SKM-1 (cell line): ENCODE results near the gene USP40.

ENCODE experiments used
- DNase-seq: peaks from one replicate; lab custom pipeline; 2025; ENCODE audit not compliant: unreplicated experiment; lab: John Stamatoyannopoulos, UW

The USP40 gene

GRCh38 chr2:233462826-233463470 lies 103.6 kb downstream of the USP40 start:
- no peak for DNase-seq

DNA sequence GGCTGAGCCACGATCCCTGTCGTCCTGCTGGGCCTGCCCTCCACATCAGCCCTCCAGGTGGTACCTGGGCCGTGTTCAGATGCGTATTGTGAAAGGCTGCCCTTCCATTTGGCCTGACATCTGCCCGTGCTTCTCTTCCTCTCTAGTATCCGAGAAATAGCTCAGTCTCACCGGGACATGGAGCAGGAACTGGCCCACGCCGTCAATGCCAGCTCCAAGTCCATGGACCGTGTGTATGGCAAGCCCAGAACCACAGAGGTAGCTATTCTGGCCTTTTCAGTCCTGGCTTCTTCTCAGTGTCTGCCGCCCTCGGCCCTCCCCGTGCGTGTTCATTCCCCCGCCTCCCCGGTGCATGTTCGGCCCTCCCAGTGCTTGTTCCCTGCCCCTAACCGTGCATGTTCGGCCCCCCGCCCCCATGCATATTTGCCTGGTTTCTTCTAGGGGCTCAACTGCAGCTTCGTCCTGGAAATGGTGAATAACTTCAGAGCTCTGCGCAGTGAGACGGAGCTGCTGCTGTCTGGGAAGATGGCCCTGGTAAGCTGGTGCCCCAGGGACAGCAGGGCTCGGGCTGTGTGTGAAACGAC lies 104.3 kb downstream of the USP40 start:
- DNase-seq: no peak

- DNase-seq: no peak
Observed at GRCh38 chr2:233461481-233461891, 105.1 kb downstream of the USP40 start.

GRCh38 chr2:233460726-233461441 lies 105.7 kb downstream of the USP40 start:
- DNase-seq: no peak

GRCh38 chr2:233459426-233459825 lies 107.2 kb downstream of the USP40 start:
- DNase-seq: no peak

- no peak for DNase-seq
Observed at GRCh38 chr2:233458826-233459225, 107.8 kb downstream of the USP40 start.

DNA sequence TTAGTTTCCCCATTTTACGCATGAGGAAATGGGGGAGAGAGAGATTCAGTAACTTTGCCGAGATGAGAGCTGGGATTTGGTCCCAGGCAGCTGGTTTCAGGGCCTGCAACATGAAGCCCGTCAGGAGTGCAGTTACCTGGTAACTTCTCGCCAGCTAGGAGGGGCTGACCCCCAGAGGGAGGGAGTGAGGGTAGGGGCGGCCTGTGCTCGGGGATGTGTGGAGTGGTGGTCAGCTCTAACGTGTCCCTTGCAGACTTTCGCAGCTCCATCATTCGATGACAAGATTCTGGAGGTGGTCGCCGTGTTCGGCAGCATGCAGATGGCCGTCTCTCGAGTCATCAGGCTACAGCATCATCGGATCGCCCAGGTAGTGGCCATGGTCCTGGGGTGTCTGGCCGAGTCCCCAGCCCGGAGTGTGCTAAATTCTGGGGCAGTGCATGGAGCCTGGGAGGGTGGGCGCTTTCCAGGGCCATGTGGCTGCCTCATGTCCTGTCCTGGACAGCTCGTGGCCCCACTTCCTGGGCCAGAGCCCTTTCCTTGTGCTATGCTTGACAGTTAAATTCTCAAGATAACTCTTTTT lies 108.5 kb downstream of the USP40 start:
- no peak for DNase-seq

DNA sequence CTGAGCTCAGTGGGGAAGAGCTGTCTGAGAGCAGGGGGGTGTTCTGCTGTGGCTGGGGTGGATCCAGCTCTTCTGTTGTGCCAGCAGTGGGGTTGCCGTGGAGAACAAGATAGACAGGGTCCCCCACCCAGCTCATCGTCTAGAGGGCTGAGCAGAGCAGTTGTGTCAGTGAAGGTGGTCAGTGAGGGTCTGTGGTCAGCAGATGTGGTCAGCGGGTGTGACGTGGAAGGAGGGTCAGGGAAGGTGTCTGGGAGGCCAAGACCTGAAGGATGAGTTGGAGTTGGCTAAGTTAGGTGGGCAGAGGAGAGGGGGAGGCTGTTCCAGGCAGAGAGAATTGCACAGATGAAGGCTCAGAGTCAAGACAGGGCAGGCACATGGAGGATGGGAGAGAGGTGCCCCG lies 109.2 kb downstream of the USP40 start:
- no peak for DNase-seq

DNA sequence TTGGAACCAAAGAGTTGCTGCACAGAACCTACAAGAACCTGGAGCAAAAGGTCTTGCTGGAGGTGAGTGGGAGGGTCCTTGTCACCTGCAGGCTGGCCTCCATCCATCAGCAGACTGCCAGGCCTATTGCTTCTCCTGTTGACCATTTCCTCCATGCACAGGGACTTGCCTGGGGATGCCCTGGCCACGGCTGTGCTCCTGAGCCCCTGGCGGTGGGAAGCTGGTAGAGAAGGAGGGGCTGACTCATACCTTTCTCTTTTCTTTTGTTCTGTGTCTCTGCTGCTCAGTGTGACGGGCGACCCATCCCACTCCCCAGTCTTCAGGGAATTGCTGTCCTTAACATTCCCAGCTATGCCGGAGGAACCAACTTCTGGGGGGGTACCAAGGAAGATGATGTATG lies 109.6 kb downstream of the USP40 start:
- no peak for DNase-seq

DNA sequence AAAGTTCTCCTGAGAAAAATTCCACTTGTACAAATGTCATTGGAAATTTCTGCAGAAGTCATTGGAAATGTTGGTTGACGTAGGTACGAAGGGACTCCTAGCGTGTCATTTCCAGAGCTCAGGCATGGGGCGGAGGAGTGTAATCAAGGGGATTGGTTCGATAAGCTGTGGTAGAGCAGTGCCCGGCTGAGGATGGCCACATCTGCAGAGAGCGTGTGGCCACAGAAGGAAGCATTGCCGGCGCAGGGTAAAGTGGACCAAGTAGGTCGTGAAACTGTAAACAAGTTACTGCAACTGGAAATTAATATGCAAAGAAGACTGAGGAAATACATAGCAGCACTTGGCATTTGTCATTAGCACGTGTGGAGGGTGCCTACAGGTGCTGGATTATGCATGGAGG lies 110.5 kb downstream of the USP40 start:
- no peak for DNase-seq

GRCh38 chr2:233455491-233455890 lies 111.1 kb downstream of the USP40 start:
- DNase-seq: no peak

DNA sequence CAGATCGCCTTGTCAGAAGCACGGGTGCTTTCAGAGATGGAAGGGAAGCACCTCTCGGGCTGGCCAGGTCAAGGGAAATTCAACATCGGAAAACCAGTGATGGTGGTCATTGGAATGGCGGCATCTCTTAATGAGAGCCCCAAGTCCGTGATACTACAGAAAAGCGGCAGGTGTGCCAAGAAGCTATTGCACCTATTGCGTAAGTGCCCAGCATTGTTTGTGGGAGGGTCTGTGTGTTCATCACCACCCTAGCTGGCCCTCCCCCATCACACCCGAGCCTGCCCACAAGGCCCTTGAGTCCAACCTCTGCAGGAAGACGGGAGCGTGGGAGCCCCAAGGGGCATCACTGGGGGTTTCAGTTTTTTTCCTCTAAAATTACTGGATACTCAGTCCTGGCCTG lies 111.6 kb downstream of the USP40 start:
- no peak for DNase-seq

GRCh38 chr2:233453916-233454315 lies 112.7 kb downstream of the USP40 start:
- no peak for DNase-seq

DNA sequence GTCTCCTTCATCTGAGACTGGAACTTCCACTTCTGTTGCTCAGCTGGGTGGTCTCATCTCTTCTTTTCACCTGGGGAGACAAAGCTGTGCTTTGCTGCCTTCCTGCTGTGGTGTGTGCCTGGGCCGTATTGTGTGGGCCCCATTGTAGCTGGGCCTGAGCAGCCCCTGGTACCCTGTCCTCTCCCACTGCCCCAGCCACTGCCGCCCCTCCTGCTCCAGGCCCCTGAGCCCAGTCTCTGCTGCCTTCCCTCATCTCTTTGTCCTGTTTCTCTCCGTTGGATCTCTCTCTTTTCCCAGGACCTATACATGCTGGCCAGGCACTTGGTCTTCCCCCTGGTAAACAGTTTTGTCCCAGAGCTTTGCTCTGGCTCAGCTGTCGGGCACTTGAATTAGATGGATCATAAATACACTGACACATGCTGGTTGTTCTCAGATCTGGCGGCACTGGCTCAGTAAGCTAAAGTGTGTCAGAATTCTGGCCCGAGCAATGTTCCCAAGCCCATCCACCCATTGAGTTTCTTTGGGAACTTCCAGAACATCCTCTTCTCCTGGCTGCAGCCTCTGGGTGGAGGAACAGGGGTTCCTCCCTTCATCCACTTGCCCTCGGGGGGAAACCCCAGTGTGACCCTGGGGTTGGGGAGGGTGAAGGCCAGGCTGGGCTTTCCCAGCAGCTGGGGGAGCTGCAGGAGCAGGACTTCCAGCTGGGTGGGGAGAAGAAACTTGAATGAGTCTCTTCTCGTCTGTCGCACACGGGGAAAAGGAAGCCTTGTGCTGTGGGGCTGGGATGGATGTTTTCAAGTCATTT lies 113.3 kb downstream of the USP40 start:
- no peak for DNase-seq

- no peak for DNase-seq
Observed at GRCh38 chr2:233451950-233452349, 114.6 kb downstream of the USP40 start.

DNA sequence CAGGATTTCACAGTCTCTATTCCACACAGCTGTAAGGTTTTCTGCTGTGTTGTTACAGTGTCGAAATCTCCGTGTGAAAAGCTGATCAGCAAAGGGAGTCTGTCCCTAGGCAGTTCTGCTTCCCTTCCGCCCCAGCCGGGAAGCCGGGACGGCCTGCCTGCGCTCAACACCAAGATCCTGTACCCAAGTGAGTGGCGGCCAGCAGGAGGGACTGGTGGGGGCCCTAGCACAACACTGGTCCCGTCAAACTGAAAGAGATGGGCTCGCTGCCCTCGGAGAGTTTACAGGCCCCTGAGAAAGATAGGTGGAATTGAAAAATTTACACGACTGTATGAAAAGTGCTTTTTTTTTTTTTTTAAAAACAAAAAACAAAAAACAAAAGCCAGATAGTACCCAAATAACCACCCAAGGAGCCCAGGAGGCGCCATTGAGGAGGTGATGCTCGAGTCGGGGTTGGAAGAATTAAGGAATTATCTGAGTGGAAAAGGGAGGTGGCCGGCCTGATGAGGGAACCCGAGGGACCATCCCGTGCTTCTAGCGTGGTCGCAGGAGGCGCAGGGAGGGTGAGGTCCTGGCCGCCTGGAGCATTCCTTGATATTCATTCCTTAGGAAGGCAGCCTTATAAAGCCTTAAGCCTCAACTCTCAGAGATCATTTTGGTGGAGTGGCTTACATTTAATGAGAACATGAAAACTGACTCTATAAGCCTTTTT lies 115.6 kb downstream of the USP40 start:
- no peak for DNase-seq

DNA sequence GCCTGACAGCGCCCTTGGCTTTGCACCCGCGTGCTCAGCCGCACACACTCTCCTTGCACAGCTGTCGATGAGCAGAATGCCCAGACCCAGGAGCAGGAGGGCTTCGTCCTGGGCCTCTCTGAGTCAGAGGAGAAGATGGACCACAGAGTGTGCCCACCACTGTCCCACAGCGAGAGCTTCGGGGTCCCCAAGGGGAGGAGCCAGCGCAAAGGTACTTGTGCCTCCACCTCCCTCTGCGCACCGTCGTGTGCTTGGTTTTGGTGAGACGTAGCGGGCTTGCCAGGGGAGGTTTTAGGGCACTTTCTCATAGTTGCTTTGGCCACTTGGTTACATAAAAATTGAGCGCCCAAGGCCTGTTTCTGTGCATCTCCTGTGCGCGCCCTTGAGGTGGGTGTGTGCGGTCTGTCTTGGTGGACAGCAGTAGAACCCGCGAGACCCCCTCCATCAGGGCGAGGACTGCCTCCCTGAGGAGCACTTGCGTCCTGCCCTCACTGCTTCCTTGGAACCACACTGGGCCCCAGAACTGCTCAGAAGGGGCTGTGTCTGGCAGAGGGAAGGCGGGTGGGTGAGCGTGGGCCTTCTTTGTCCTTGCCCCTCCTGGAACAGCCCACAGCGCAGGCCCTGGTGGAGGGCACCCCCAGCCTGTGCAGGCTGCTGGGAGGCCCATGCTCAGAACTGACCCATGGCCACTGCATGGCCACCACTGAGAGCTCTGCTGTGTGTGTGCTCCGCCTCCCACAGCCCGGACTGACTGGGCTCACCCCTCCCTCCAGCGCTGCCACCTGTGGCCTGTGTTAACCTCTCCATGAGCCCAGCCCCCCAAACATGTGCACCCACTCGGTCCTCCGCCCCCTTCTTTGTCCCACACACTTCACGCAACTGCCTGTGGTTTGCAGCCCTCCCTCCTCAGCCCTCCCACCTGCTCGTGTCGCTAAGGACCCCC lies 116.4 kb downstream of the USP40 start:
- no peak for DNase-seq

DNA sequence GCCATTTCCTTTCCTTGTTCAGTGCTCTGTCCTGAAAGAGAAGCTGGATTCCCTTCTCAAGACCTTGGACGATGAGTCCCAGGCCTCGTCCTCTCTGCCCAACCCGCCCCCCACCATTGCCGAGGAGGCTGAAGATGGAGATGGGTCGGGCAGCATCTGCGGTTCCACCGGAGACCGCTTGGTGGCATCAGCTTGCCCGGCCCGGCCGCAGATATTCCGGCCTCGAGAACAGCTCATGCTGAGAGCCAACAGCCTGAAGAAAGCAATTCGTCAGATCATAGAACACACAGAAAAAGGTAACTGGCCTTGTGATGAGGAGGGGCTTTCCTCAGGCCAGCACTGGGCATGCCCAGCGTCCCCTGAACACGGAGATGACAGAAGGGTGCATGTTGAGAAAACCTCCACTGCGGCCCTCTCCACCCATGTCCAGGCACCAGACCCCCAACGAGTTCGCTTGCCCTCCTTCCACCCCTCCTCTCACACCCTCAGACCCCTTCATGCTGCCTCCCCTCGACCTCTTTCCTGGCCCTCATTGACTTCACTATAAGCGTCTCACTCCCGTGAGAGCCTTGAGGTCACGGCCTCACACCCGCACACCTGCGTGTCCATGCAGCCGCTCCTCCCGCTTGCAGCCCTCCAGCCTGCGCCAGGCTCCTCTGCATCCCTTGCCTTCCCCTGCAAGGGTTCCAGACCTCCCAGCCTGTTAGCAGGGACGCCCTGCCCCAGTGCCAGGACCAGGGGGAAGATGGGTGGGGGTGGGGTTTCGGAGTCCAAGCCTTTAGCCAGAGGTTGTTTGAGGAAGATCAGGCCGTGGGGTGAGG lies 117.3 kb downstream of the USP40 start:
- DNase-seq: no peak

GRCh38 chr2:233448575-233448974 lies 118.0 kb downstream of the USP40 start:
- DNase-seq: no peak
